ENCODE measurements around the gene MINDY2.

The MINDY2 gene

GRCh38 chr15:58909616-58910015 is 138.5 kb downstream of the MINDY2 start:
- FAIRE-seq (no peak), DNase-seq (ENCODE audit: insufficient read length) (no peak)
- no peak for TF ChIP-seq POLR2AphosphoS5 (IDR thresholded peaks at IDR 0.05; ENCODE audit: low read depth, low read length)
- no peak for TF ChIP-seq POLR2A (IDR thresholded peaks at IDR 0.05; ENCODE audit: low read depth, low read length)
- TF ChIP-seq TAF1 (IDR thresholded peaks at IDR 0.05; ENCODE audit: borderline replicate concordance, low read depth, low read length) = no peak

GRCh38 chr15:58910456-58910855 is 139.4 kb downstream of the MINDY2 start:
- FAIRE-seq = no peak
- TF ChIP-seq POLR2A (IDR thresholded peaks at IDR 0.05; ENCODE audit: low read depth, low read length) (no peak), POLR2AphosphoS5 (IDR thresholded peaks at IDR 0.05; ENCODE audit: low read depth, low read length) (no peak), TAF1 (IDR thresholded peaks at IDR 0.05; ENCODE audit: borderline replicate concordance, low read depth, low read length) (no peak)
- no peak for DNase-seq (ENCODE audit: insufficient read length)
